H1 (cell line): ENCODE results near the gene TNS4. TPM values are rescaled to one million over a fixed set of nuclear protein-coding genes. Genes with fewer than 3 reads are reported as not detected.

ENCODE experiments used
- CTBP2 ChIP-seq: IDR thresholded peaks from 2 replicates; pipeline ENCODE4 v1.7.0; 2011; ENCODE audit warnings: borderline replicate concordance, mild to moderate bottlenecking, moderate library complexity, mixed read lengths, low read length; ENCODE audit not compliant: insufficient read depth, insufficient read length
- JUND ChIP-seq: IDR thresholded peaks from 2 replicates; pipeline ENCODE4 v1.6.1; 2011; ENCODE audit warnings: mild to moderate bottlenecking, improper control_type of control experiment, low read length
- RAD21 ChIP-seq, 2 experiments: IDR thresholded peaks in 1 of 2; conservative IDR thresholded peaks in 1 of 2; 2 replicates each; pipeline ENCODE4 v1.6.1; 2011; ENCODE audit warnings: low read depth in 2 of 2, low read length in 2 of 2, improper control_type of control experiment in 1 of 2, inconsistent platforms in 1 of 2, mild to moderate bottlenecking in 1 of 2, moderate library complexity in 1 of 2
- TBP ChIP-seq: IDR thresholded peaks from 2 replicates; pipeline ENCODE4 v1.6.1; 2011; ENCODE audit warnings: low read depth, low read length, improper control_type of control experiment
- polyA plus RNA-seq, 7 experiments: library from polyadenylated mRNA; depleted of rRNA in 3 of 7; stranded (reverse) in 5 of 7; unstranded in 2 of 7; fragments of >200 nt in 5 of 7; fragments of 200-250 nt in 2 of 7; gene quantifications; 1 replicate in 5 of 7; 2 replicates in 1 of 7; 4 replicates in 1 of 7; pipeline versions ENCODE4 v1.2.1 to v1.2.3, GENCODE V29; 2011 to 2013; ENCODE audit warnings: missing spikeins in 2 of 7, mixed read lengths in 2 of 7
- total RNA-seq: library from RNA; stranded (reverse); fragmentation: NEBNext Ultra II Directional; extraction: Animal tissue kit (Norgen Biotek cat#: 25700); gene quantifications from 2 replicates; pipeline ENCODE4 v1.2.1, GENCODE V29; 2021

The TNS4 gene
- total and polyA plus RNA-seq, 2 of the 8 experiments (the other 6 are each of a cell fraction or from before 2014, with no cell fraction given) = 0.20 to 0.21 TPM

- no peak for TF ChIP-seq RAD21 (IDR thresholded peaks at IDR 0.05 in 1 of 2, conservative IDR thresholded peaks at IDR 0.05 in 1 of 2; ENCODE audit: low read depth in 2 of 2, low read length in 2 of 2)
- no peak for TF ChIP-seq JUND
- TF ChIP-seq TBP = no peak
- no peak for TF ChIP-seq CTBP2
These were observed 36.9 kb upstream of the TNS4 start (continued) for GRCh38 chr17:40538019-40538935.
